ENCODE data around the gene GNG11.

- TF ChIP-seq EZH2 (IDR thresholded peaks at IDR 0.05; ENCODE audit: low read depth) (no peak), CTCF (conservative IDR thresholded peaks at IDR 0.05) (no peak)
Measured at GRCh38 chr7:93894426-93894825, 27.1 kb upstream of the GNG11 start.
